HG02571 (cell line): ENCODE measurements around the gene ENPP7.

ENCODE experiments used
- ATAC-seq: cut with Tn5 transposase; IDR thresholded peaks from one replicate; pipeline ENCODE4 v1.9.1; 2021; ENCODE audit warnings: mild to moderate bottlenecking, moderate library complexity; ENCODE audit not compliant: unreplicated experiment

Gene ENPP7

DNA sequence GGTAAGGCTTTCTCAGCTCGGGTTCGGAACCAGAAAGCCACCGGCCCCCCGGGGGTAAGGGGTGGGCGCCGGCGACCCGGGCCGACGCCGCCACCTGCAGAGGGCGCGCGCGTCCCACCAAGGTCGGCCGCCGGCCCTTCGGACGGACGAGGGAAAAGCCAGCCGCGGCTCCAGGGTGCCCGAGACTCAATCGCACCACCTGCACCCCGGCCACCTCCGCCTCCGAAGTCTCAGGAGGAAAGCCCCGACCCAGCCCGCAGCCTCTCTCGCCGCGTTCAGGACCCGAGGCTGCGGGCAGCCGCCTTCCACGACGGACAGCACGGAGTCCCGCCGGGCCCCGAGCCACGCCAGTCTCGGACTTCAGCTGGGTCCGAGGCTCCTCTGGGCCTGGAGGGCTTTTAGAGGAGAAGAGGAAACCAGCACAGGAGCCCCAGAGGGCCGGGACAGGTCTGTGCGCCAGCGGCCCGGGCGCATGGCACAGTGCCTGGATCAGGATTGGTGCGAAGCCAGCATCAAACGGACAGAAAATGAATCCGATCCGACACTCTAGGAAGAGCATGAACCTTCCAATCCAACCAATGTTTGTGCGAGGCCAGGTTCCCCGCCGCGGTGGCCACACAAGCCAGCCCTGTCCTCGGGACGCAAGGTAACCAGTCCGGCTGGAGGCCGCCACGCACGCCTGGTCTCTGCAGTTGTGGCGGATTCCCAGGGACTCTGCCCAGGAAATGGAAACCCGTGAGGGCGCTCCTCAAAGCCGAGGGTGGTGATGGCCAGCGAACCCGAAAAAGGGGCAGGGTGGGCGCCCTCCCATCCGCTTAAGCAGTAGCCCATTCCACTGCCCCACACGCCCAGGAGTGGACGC is 59.4 kb downstream of the ENPP7 start:
- ATAC-seq = no peak

DNA sequence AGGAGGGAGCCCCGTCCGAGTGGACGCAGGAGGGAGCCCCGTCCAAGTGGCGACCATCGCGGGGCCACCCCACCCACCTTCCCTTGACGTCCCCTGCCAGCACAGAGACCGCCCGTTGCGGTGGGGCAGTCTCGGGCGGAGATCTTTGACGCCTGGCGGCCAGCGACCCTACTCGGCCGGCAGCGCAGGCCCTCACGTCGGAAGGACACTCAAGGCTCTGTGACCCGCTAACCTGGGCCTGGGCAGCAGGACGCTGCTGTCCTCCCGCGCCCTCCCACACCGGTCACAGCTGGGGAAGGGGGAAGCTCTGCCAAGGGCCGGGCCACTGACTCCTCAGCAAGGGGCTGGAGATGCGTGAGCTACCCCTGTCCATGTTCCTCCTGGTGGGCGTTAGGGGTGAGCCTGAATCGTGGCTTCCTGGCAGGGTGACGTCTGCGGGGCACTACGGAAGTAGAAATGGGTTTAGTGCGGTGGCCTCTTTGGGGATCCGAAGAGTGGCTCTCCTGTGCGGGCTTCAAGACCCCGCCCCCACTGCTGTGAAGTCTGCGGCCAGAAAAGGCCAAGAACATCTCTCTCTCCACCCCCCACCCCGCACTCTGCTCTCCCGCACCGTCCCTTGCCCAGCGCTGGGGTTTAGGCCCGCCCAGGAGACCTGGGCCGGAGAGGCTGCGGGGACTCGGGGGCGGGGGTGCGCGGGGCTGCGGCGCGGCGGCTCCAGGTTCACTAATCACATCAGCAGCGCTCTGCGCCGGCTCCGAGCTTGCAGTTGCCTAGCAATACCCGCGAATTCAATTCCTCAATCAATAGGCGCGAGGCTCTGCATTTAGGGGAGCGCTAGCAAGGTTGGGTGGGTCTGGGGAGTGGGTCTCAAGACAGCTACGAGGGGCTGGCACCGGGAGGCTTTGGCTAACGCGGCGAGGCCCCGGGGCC is 60.3 kb downstream of the ENPP7 start:
- ATAC-seq = no peak

DNA sequence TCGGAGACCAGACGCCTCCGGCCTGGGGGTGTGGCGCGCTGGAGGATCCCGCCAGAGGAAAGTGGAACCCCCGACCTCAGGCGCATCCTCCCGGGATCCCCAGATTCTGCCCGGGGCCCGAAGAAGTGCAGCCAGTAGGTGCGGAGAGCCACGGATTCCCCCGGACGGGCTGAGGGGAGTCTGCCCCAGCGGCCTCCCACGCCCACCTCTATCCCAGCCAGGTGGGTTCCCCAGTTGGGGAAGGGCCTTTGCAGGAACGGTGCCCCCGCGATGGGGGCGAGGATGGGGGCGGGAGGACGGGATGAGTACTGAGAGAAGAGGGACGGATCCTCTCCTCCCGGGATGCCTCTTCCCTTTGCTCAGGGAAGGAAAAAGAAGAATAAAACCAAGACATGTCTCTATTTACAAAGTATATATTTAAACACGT is 61.0 kb downstream of the ENPP7 start:
- no peak for ATAC-seq
